Erythroblast (primary cell): Measurements from ENCODE around the gene EPHA7.

Experiments used
- GATA1 ChIP-seq: IDR thresholded peaks from 2 replicates; pipeline ENCODE4 v1.6.1; 2011; ENCODE audit warnings: low read depth, mild to moderate bottlenecking, control low read depth, low read length, moderate library complexity
- POLR2A ChIP-seq: IDR thresholded peaks from 2 replicates; pipeline ENCODE4 v1.6.1; 2011; ENCODE audit warnings: mild to moderate bottlenecking, low read length

- TF ChIP-seq POLR2A (no peak), GATA1 (no peak)
These were observed 6.2 kb downstream of the EPHA7 start for GRCh38 chr6:93413190-93413589.
